ENCODE results near the gene KCNMA1.

DNA sequence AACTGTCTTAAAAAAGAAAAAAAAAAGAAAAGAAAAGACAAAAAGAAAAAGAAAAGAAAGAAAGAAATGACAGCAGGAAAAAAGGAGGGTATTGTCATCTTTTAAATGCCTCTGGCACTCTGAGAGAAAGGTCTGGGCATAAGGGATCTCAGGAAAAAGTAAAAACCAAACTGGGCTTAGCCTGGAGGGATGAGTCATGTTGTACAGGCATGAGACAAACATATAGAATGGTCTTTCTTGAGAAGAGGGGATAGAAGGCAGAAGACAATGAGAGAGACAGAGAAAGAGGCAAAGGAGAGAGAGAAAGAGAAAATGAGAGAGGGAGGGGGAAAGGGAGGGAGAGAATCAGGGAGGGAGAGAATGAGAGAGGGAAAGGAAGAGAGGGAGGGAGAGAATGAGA is 32.3 kb upstream of the KCNMA1 start:
- TF ChIP-seq, protein P1, sequence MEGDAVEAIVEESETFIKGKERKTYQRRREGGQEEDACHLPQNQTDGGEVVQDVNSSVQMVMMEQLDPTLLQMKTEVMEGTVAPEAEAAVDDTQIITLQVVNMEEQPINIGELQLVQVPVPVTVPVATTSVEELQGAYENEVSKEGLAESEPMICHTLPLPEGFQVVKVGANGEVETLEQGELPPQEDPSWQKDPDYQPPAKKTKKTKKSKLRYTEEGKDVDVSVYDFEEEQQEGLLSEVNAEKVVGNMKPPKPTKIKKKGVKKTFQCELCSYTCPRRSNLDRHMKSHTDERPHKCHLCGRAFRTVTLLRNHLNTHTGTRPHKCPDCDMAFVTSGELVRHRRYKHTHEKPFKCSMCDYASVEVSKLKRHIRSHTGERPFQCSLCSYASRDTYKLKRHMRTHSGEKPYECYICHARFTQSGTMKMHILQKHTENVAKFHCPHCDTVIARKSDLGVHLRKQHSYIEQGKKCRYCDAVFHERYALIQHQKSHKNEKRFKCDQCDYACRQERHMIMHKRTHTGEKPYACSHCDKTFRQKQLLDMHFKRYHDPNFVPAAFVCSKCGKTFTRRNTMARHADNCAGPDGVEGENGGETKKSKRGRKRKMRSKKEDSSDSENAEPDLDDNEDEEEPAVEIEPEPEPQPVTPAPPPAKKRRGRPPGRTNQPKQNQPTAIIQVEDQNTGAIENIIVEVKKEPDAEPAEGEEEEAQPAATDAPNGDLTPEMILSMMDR (IDR thresholded peaks at IDR 0.05): no peak
- no peak for TF ChIP-seq ZFX (IDR thresholded peaks at IDR 0.05; ENCODE audit: borderline replicate concordance)

Data from 22Rv1 (cell line).